Right lobe of liver (tissue), 4 donors: ENCODE results near the gene RIOK2.

ENCODE experiments used
- POLR2A ChIP-seq: fragments of 450-650 bp; IDR thresholded peaks from one replicate; pipeline ENCODE4 v1.6.1; 2017; ENCODE audit warnings: antibody characterized with exemption, mild to moderate bottlenecking
- TF ChIP-seq, protein P1 (sequence below), 4 donors: fragments of 200-600 bp in 3 of 4; fragments of 450-650 bp in 1 of 4; IDR thresholded peaks; one replicate each; pipeline versions ENCODE4 v1.5.1 to v1.8.0; 2016 to 2022; ENCODE audit warnings: antibody characterized with exemption in 4 of 4, mild to moderate bottlenecking in 2 of 4
- donor health status: DM: no; HTN: no; CAD: no.
- donor health status: DM: no; HTN: no; CAD: no.
- donor health status: DM: no; HTN: yes; CAD: no.

DNA sequence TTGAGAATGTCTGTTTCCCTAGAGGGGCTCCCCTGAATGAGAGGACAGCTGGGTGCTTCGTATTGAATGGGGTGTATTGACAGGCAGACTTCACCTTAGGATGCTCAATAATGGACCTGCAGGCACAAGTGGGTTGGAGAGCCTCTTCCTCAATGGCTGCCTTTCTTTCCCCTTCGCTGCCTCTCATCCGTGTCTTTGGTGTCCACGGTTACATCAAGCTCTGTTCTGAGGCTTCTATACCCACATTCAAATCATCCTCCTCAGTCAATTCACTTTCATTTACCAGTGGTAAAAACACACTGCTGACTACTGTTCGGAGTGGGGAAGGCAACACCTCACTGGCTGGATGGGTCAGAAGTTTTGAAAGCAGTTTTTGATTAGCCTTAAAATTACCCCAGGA is 61.2 kb downstream of the RIOK2 start:
- TF ChIP-seq, protein P1, sequence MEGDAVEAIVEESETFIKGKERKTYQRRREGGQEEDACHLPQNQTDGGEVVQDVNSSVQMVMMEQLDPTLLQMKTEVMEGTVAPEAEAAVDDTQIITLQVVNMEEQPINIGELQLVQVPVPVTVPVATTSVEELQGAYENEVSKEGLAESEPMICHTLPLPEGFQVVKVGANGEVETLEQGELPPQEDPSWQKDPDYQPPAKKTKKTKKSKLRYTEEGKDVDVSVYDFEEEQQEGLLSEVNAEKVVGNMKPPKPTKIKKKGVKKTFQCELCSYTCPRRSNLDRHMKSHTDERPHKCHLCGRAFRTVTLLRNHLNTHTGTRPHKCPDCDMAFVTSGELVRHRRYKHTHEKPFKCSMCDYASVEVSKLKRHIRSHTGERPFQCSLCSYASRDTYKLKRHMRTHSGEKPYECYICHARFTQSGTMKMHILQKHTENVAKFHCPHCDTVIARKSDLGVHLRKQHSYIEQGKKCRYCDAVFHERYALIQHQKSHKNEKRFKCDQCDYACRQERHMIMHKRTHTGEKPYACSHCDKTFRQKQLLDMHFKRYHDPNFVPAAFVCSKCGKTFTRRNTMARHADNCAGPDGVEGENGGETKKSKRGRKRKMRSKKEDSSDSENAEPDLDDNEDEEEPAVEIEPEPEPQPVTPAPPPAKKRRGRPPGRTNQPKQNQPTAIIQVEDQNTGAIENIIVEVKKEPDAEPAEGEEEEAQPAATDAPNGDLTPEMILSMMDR (IDR thresholded peaks at IDR 0.05), result no peak
- no peak for TF ChIP-seq POLR2A
